Neural cell (in vitro differentiated cells): Measurements from ENCODE around the gene TNS3.

ENCODE experiments used
- EP300 ChIP-seq: fragments of 450-650 bp; conservative IDR thresholded peaks from 2 replicates; pipeline ENCODE4 v1.6.1; 2014; ENCODE audit warnings: antibody characterized with exemption, mild to moderate bottlenecking, moderate library complexity; ENCODE audit not compliant: poor library complexity, severe bottlenecking
- EZH2 ChIP-seq: fragments of 200-600, 300-800 bp; shearing (Covaris generic), sonication (generic); IDR thresholded peaks from 2 replicates; pipeline ENCODE4 v1.6.1; 2014; ENCODE audit warnings: antibody characterized with exemption, low read length, borderline replicate concordance, mild to moderate bottlenecking; ENCODE audit not compliant: insufficient read depth, poor library complexity, severe bottlenecking
- MXI1 ChIP-seq: fragments of 450-650 bp; conservative IDR thresholded peaks from 2 replicates; pipeline ENCODE4 v1.6.1; 2014; ENCODE audit warnings: antibody characterized with exemption, mild to moderate bottlenecking; ENCODE audit not compliant: poor library complexity, severe bottlenecking
- POLR2AphosphoS5 ChIP-seq: IDR thresholded peaks from 2 replicates; pipeline ENCODE4 v1.6.1; 2012
- RAD21 ChIP-seq: fragments of 450-650 bp; conservative IDR thresholded peaks from 2 replicates; pipeline ENCODE4 v1.6.1; 2014; ENCODE audit warnings: antibody characterized with exemption, mild to moderate bottlenecking, moderate library complexity
- SMC3 ChIP-seq: fragments of 450-650 bp; conservative IDR thresholded peaks from 2 replicates; pipeline ENCODE4 v1.6.1; 2014; ENCODE audit warnings: antibody characterized with exemption, mild to moderate bottlenecking, moderate library complexity; ENCODE audit not compliant: poor library complexity
- TAF1 ChIP-seq: IDR thresholded peaks from 2 replicates; pipeline ENCODE4 v1.6.1; 2012; ENCODE audit warnings: low read depth
- TF ChIP-seq, protein P1 (sequence below): fragments of 450-650 bp; IDR thresholded peaks from 2 replicates; pipeline ENCODE4 v1.5.1; 2014; ENCODE audit warnings: antibody characterized with exemption, mild to moderate bottlenecking, moderate library complexity; ENCODE audit not compliant: poor library complexity, severe bottlenecking
- TF ChIP-seq, protein P2 (sequence below): IDR thresholded peaks from 2 replicates; pipeline ENCODE4 v1.6.1; 2012; ENCODE audit warnings: borderline replicate concordance

DNA sequence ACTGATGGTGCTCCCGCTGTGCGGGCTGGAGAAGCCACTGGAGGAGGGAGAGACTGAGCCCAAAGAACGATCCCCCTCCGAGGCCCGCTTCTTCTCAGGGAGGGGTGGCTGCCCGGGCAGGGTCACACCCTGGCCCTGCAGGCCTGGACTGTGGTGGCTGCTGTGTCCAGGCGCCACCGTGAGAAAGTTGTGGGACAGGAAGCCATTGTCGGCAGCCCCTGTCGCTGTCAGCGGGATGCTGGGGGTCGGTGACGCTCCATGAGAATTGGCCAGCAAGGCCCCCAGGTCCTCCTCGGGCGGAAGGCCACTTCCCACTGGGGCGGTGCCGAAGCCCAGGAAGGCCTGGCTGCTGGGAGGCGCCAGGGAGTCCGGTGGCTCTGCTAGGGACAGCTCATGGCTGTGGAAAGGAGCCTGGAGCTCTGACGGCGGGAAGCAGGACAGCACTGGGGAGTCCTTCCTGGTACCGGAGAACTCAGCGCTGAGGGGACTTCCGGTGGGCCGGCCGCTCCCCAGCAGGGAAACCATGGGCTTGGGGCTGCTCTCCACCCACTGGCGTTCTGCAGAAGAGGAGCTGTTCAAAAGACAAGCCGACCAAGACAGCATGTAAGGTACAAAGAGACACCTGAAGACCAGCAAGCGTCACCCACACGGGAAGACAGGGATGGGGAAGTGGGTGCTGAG lies 278.8 kb downstream of the TNS3 start:
- TF ChIP-seq, protein P1, sequence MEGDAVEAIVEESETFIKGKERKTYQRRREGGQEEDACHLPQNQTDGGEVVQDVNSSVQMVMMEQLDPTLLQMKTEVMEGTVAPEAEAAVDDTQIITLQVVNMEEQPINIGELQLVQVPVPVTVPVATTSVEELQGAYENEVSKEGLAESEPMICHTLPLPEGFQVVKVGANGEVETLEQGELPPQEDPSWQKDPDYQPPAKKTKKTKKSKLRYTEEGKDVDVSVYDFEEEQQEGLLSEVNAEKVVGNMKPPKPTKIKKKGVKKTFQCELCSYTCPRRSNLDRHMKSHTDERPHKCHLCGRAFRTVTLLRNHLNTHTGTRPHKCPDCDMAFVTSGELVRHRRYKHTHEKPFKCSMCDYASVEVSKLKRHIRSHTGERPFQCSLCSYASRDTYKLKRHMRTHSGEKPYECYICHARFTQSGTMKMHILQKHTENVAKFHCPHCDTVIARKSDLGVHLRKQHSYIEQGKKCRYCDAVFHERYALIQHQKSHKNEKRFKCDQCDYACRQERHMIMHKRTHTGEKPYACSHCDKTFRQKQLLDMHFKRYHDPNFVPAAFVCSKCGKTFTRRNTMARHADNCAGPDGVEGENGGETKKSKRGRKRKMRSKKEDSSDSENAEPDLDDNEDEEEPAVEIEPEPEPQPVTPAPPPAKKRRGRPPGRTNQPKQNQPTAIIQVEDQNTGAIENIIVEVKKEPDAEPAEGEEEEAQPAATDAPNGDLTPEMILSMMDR, result no peak
- TF ChIP-seq POLR2AphosphoS5 (no peak), RAD21 (no peak), EP300 (no peak), EZH2 (no peak), SMC3 (no peak), TAF1 (no peak), MXI1 (no peak)
- TF ChIP-seq, protein P2, sequence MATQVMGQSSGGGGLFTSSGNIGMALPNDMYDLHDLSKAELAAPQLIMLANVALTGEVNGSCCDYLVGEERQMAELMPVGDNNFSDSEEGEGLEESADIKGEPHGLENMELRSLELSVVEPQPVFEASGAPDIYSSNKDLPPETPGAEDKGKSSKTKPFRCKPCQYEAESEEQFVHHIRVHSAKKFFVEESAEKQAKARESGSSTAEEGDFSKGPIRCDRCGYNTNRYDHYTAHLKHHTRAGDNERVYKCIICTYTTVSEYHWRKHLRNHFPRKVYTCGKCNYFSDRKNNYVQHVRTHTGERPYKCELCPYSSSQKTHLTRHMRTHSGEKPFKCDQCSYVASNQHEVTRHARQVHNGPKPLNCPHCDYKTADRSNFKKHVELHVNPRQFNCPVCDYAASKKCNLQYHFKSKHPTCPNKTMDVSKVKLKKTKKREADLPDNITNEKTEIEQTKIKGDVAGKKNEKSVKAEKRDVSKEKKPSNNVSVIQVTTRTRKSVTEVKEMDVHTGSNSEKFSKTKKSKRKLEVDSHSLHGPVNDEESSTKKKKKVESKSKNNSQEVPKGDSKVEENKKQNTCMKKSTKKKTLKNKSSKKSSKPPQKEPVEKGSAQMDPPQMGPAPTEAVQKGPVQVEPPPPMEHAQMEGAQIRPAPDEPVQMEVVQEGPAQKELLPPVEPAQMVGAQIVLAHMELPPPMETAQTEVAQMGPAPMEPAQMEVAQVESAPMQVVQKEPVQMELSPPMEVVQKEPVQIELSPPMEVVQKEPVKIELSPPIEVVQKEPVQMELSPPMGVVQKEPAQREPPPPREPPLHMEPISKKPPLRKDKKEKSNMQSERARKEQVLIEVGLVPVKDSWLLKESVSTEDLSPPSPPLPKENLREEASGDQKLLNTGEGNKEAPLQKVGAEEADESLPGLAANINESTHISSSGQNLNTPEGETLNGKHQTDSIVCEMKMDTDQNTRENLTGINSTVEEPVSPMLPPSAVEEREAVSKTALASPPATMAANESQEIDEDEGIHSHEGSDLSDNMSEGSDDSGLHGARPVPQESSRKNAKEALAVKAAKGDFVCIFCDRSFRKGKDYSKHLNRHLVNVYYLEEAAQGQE, result no peak
